Endothelial cell of umbilical vein (primary cell): ENCODE measurements around the gene SNRNP200. TPM values are rescaled to one million over a fixed set of nuclear protein-coding genes. Genes with fewer than 3 reads are reported as not detected.

Experiments used
- BruUV-seq: library from RNA; stranded (reverse); fragments of 400-500 nt; replicated peaks from 2 replicates; lab custom pipeline; 2021; lab: Mats Ljungman, UMichigan
- CTCF ChIA-PET: fragments of 300-600, 350-600 bp; sonication (Branson Sonifier 250); formaldehyde crosslinking; loops from one replicate; lab custom pipeline; 2021; ENCODE audit warnings: antibody characterized with exemption, inconsistent platforms; lab: Charles Lee
- POLR2A ChIA-PET: fragments of 300-600, 350-600 bp; sonication (Branson Sonifier 250); formaldehyde crosslinking; loops from one replicate; lab custom pipeline; 2021; ENCODE audit warnings: antibody characterized with exemption, inconsistent platforms; lab: Charles Lee
- DNase-seq: peaks from one replicate; pipeline ENCODE4 v3.0.0-alpha.2; 2011; ENCODE audit warnings: low read depth, low spot score
- FAIRE-seq: peaks from 2 replicates; lab custom pipeline; 2011; peaks lifted over from hg19 to GRCh38; lab: Jason Lieb, UNC
- H2AFZ ChIP-seq: 2 replicates; pipeline ENCODE4 v1.6.0; 2012; ENCODE audit warnings: low read depth, low read length, control low read depth, inconsistent platforms
- H3K27ac ChIP-seq: 2 replicates; pipeline ENCODE4 v1.5.1; 2011; ENCODE audit warnings: low read depth, mild to moderate bottlenecking, control low read depth, low read length, moderate library complexity; ENCODE audit not compliant: insufficient read depth
- H3K27me3 ChIP-seq, 2 experiments: 2 replicates each; pipeline versions ENCODE4 v1.6.0 to v1.6.1; 2011; ENCODE audit warnings: low read length in 2 of 2, mixed read lengths in 1 of 2; ENCODE audit not compliant: control insufficient read depth in 2 of 2, insufficient read depth in 2 of 2
- H3K36me3 ChIP-seq, 2 experiments: 2 replicates in 1 of 2; 3 replicates in 1 of 2; pipeline ENCODE4 v1.5.1; 2011; ENCODE audit warnings: low read length in 2 of 2, mild to moderate bottlenecking in 1 of 2, moderate library complexity in 1 of 2; ENCODE audit not compliant: control insufficient read depth in 2 of 2, insufficient read depth in 2 of 2; ENCODE audit errors: extremely low read depth in 1 of 2
- H3K4me1 ChIP-seq: 3 replicates; pipeline ENCODE4 v1.5.1; 2011; ENCODE audit warnings: mild to moderate bottlenecking, low read length; ENCODE audit not compliant: control insufficient read depth, insufficient read depth; ENCODE audit errors: extremely low read depth
- H3K4me2 ChIP-seq: 2 replicates; pipeline ENCODE4 v1.6.1; 2011; ENCODE audit warnings: low read length, control low read depth, mixed read lengths; ENCODE audit not compliant: insufficient read depth
- H3K4me3 ChIP-seq, 3 experiments: fragments of 200-600 bp in 1 of 3; sonication (generic), shearing (Covaris generic) in 1 of 3; replicated peaks in 1 of 3; 2 replicates each; pipeline ENCODE4 v1.5.1; 2011 to 2016; ENCODE audit warnings: control low read depth in 3 of 3, low read length in 3 of 3, mild to moderate bottlenecking in 2 of 3, inconsistent platforms in 1 of 3, low read depth in 1 of 3, moderate library complexity in 1 of 3; ENCODE audit not compliant: insufficient read depth in 1 of 3
- H3K79me2 ChIP-seq: 2 replicates; pipeline ENCODE4 v1.6.0; 2012; ENCODE audit warnings: low read length, inconsistent platforms; ENCODE audit not compliant: control insufficient read depth, insufficient read depth
- H3K9ac ChIP-seq: replicated peaks from 2 replicates; pipeline ENCODE3; 2011; ENCODE audit warnings: low read length, control low read depth; ENCODE audit not compliant: insufficient read depth; ENCODE audit errors: extremely low read depth
- H3K9me1 ChIP-seq: replicated peaks from 3 replicates; pipeline ENCODE4 v1.6.0; 2011; ENCODE audit warnings: mild to moderate bottlenecking, low read length; ENCODE audit not compliant: control insufficient read depth, insufficient read depth; ENCODE audit errors: extremely low read depth
- H3K9me3 ChIP-seq: replicated peaks from 2 replicates; pipeline ENCODE4 v1.5.1; 2012; ENCODE audit warnings: low read length, inconsistent platforms; ENCODE audit not compliant: control insufficient read depth, insufficient read depth
- H4K20me1 ChIP-seq: replicated peaks from 2 replicates; pipeline ENCODE3; 2011; ENCODE audit warnings: mild to moderate bottlenecking, low read length; ENCODE audit not compliant: control insufficient read depth, insufficient read depth; ENCODE audit errors: extremely low read depth
- CTCF ChIP-seq, 2 donors: IDR thresholded peaks; 1 replicate in 1 of 2; 2 replicates in 1 of 2; pipeline ENCODE4 v1.5.1; 2011; ENCODE audit warnings: low read length in 2 of 2, mild to moderate bottlenecking in 2 of 2, moderate library complexity in 2 of 2, control low read depth in 1 of 2, inconsistent platforms in 1 of 2, low read depth in 1 of 2; ENCODE audit not compliant: insufficient read depth in 1 of 2; ENCODE audit errors: extremely low read depth in 1 of 2
- EZH2 ChIP-seq: IDR thresholded peaks from 2 replicates; pipeline ENCODE4 v1.6.1; 2012; ENCODE audit warnings: borderline replicate concordance, low read depth, mild to moderate bottlenecking, moderate library complexity, low read length, inconsistent platforms; ENCODE audit not compliant: severe bottlenecking
- FOS ChIP-seq: IDR thresholded peaks from 2 replicates; pipeline ENCODE4 v1.6.1; 2011; ENCODE audit warnings: mild to moderate bottlenecking, low read length, moderate library complexity, borderline replicate concordance; ENCODE audit not compliant: insufficient read depth
- GATA2 ChIP-seq: IDR thresholded peaks from 2 replicates; pipeline ENCODE4 v1.7.0; 2011; ENCODE audit warnings: low read depth, mild to moderate bottlenecking, moderate library complexity, mixed read lengths, low read length; ENCODE audit not compliant: insufficient read length, insufficient read depth
- JUN ChIP-seq: IDR thresholded peaks from 2 replicates; pipeline ENCODE4 v1.6.1; 2011; ENCODE audit warnings: borderline replicate concordance, low read depth; ENCODE audit not compliant: insufficient read length, insufficient read depth
- MAX ChIP-seq: IDR thresholded peaks from 2 replicates; pipeline ENCODE4 v1.6.1; 2011; ENCODE audit not compliant: insufficient read depth, insufficient read length
- MYC ChIP-seq: IDR thresholded peaks from one replicate; pipeline ENCODE4 v1.6.1; 2011; ENCODE audit warnings: mild to moderate bottlenecking, low read depth, low read length
- POLR2A ChIP-seq: IDR thresholded peaks from 2 replicates; pipeline ENCODE4 v1.6.1; 2012; ENCODE audit warnings: low read depth, mild to moderate bottlenecking, control low read depth, low read length
- POLR2AphosphoS5 ChIP-seq: IDR thresholded peaks from 2 replicates; pipeline ENCODE4 v1.6.1; 2012; ENCODE audit warnings: low read depth, mild to moderate bottlenecking, control low read depth, low read length, moderate library complexity; ENCODE audit not compliant: insufficient read depth
- dilution Hi-C: fragments of 300-500 bp; cut with MboI; formaldehyde crosslinking; loops from one replicate; pipeline ENCODE4 v1.15.0; 2019; ENCODE audit warnings: low sequenced_read_pairs; ENCODE audit not compliant: extremely low pct_ligation_motif_present
- intact Hi-C: fragments of 100-400 bp; cut with micrococcal nuclease; formaldehyde crosslinking; loops from one replicate; pipeline ENCODE4 v1.10.0; 2022
- polyA plus RNA-seq, 4 experiments: library from polyadenylated mRNA; depleted of rRNA in 3 of 4; stranded (reverse) in 3 of 4; unstranded in 1 of 4; fragments of >200 nt; gene quantifications; 2 replicates each; pipeline versions ENCODE4 v1.2.1 to v1.2.3, GENCODE V29; 2011 to 2012; ENCODE audit warnings: missing spikeins in 1 of 4
- total RNA-seq: library from RNA; stranded (reverse); gene quantifications from 2 replicates; pipeline ENCODE4 v1.2.3, GENCODE V29; 2021

Gene SNRNP200
- total and polyA plus RNA-seq, 2 donors (not counting 3 experiments of a cell fraction or from before 2014, with no cell fraction given) = 124 to 155 TPM

- intact Hi-C loops (no loop called here), dilution Hi-C loops (no loop called here)
- TF ChIP-seq CTCF (IDR thresholded peaks at IDR 0.05; ENCODE audit: extremely low read depth in 1 of 2, insufficient read depth in 1 of 2, low read depth in 1 of 2, low read length in 2 of 2) (no peak), GATA2 (no peak), FOS (no peak), EZH2 (no peak), MYC (no peak), POLR2AphosphoS5 (no peak), JUN (no peak), MAX (no peak), POLR2A (no peak)
- no peaks in the 10 kb centered on the region for H3K4me1 ChIP-seq
- DNase-seq (no peak), FAIRE-seq (no peak)
- H3K4me3 ChIP-seq = no peak overlapping the region
- H2AFZ ChIP-seq = no peak overlapping the region
- ChIA-PET CTCF (interaction anchor here (1.5 kb wide), 1 partner anchor 108 kb away, joined by 3 read pairs; no protein-coding TSS in a partner anchor), POLR2A (interaction anchor here (2.0 kb wide), 1 partner anchor 17 kb away, joined by 5 read pairs; the partner anchor contains the start of gene STARD7)
- no peaks in the 10 kb centered on the region for H3K27me3 ChIP-seq
- no peaks in the 10 kb centered on the region for H3K9me3 ChIP-seq
- H3K9ac ChIP-seq = no peak overlapping the region
- H4K20me1 ChIP-seq = no peaks in the 10 kb centered on the region
- no peaks in the 10 kb centered on the region for H3K36me3 ChIP-seq
- H3K4me2 ChIP-seq = no peak overlapping the region
- no peaks in the 10 kb centered on the region for H3K79me2 ChIP-seq
- BruUV-seq = no TSS peak
- H3K27ac ChIP-seq = no peak overlapping the region
- H3K9me1 ChIP-seq = no peaks in the 10 kb centered on the region
Measured at GRCh38 chr2:96225016-96225533, 80.3 kb downstream of the SNRNP200 start.

Other genes starting within 250 kb of the SNRNP200 start
- not detected in 2 replicates for gene ADRA2B, start 189.0 kb downstream of the SNRNP200 start, total RNA-seq
- gene ADRA2B, start 189.0 kb downstream of the SNRNP200 start, polyA plus RNA-seq = 0.03 TPM in 1 of 2 replicates, not detected in the other
- not detected in 2 replicates for gene ASTL, start 167.0 kb downstream of the SNRNP200 start, total RNA-seq
- gene ASTL, start 167.0 kb downstream of the SNRNP200 start, polyA plus RNA-seq = not detected in 2 replicates
- gene DUSP2, start 160.1 kb downstream of the SNRNP200 start, total RNA-seq = 0.33 and 0.58 TPM in 2 replicates
- 0.33 and 0.35 TPM in 2 replicates for gene DUSP2, start 160.1 kb downstream of the SNRNP200 start, polyA plus RNA-seq
- gene STARD7, start 96.7 kb downstream of the SNRNP200 start, total RNA-seq = 107 and 132 TPM in 2 replicates
- 48.5 and 61.2 TPM in 2 replicates for gene STARD7, start 96.7 kb downstream of the SNRNP200 start, polyA plus RNA-seq
- gene TMEM127, start 39.5 kb downstream of the SNRNP200 start, total RNA-seq = 41.5 and 48.4 TPM in 2 replicates
- 75.7 and 94.0 TPM in 2 replicates for gene TMEM127, start 39.5 kb downstream of the SNRNP200 start, polyA plus RNA-seq
- 64.3 and 70.7 TPM in 2 replicates for gene CIAO1, start 39.3 kb downstream of the SNRNP200 start, total RNA-seq
- gene CIAO1, start 39.3 kb downstream of the SNRNP200 start, polyA plus RNA-seq = 119 and 120 TPM in 2 replicates
- 4.6 and 5.8 TPM in 2 replicates for gene ITPRIPL1, start 19.8 kb upstream of the SNRNP200 start, total RNA-seq
- gene ITPRIPL1, start 19.8 kb upstream of the SNRNP200 start, polyA plus RNA-seq = 2.3 and 2.6 TPM in 2 replicates
- 34.6 and 36.6 TPM in 2 replicates for gene NCAPH, start 30.2 kb upstream of the SNRNP200 start, total RNA-seq
- 20.6 and 21.9 TPM in 2 replicates for gene NCAPH, start 30.2 kb upstream of the SNRNP200 start, polyA plus RNA-seq
- gene NEURL3, start 199.8 kb upstream of the SNRNP200 start, total RNA-seq = not detected in 2 replicates
- 0.08 TPM in 1 of 2 replicates, not detected in the other for gene NEURL3, start 199.8 kb upstream of the SNRNP200 start, polyA plus RNA-seq
- gene ARID5A, start 231.2 kb upstream of the SNRNP200 start, total RNA-seq = 24.7 and 29.0 TPM in 2 replicates
- 18.0 and 24.0 TPM in 2 replicates for gene ARID5A, start 231.2 kb upstream of the SNRNP200 start, polyA plus RNA-seq